GM19099 (cell line): ENCODE results near the gene SLC35F3.

Source experiments
- POLR2A ChIP-seq: IDR thresholded peaks from 3 replicates; pipeline ENCODE4 v1.6.1; 2011; ENCODE audit warnings: low read depth; ENCODE audit not compliant: insufficient read length; ENCODE audit errors: extremely low read depth

The SLC35F3 gene

GRCh38 chr1:233897325-233898162 lies 6.9 kb upstream of the SLC35F3 start:
- TF ChIP-seq POLR2A, result no peak

- TF ChIP-seq POLR2A, result no peak
These were observed 3.0 kb upstream of the SLC35F3 start for GRCh38 chr1:233901495-233901894.

- no peak for TF ChIP-seq POLR2A
These were observed 1.1 kb downstream of the SLC35F3 start for GRCh38 chr1:233905416-233906051.

- no peak for TF ChIP-seq POLR2A
These were observed 2.7 kb downstream of the SLC35F3 start for GRCh38 chr1:233907151-233907550.

- no peak for TF ChIP-seq POLR2A
These were observed 3.6 kb downstream of the SLC35F3 start for GRCh38 chr1:233908092-233908491.

DNA sequence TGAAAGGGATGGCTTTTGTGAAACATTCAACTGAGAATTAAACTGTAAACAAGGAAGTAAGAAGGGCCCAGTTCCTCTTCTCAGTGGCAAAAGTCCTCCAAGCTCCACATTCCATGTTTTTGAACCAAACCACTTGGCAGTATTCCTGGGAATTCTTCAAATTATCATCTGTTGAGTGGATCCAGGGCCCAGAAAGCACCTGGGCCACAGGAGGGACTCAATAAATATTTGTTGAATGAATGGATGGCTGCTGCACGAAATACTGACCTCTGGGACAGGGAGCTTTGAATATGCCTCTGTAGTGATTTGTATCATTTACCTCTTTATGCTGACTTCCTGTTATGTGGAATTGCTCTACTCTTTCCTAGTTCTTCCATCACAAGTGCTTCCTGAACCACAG lies 4.7 kb downstream of the SLC35F3 start:
- TF ChIP-seq POLR2A, result no peak

DNA sequence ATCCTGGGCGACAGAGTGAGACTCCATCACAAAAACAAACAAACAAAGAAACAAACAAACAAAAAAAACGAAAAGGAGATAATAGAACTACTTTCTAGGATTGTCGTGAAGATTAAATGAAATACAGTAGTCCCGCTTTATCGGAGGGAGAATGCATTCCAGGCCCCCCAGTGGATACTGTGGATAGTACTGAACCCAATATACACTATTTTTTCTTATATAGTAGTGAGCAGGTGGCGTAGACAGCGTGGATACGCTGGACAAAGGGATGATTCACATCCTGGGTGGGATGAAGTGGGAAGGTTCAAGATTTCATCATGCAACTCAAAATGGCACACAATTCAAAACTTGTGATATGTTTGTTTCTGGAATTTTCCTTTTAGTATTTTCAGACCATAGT lies 8.0 kb downstream of the SLC35F3 start:
- TF ChIP-seq POLR2A, result no peak

- no peak for TF ChIP-seq POLR2A
These were observed 8.4 kb downstream of the SLC35F3 start for GRCh38 chr1:233912909-233913308.

GRCh38 chr1:233916706-233917105 lies 12.2 kb downstream of the SLC35F3 start:
- no peak for TF ChIP-seq POLR2A

- TF ChIP-seq POLR2A, result no peak
These were observed 15.3 kb downstream of the SLC35F3 start for GRCh38 chr1:233919786-233920185.

- no peak for TF ChIP-seq POLR2A
These were observed 23.6 kb downstream of the SLC35F3 start for GRCh38 chr1:233928123-233928522.

DNA sequence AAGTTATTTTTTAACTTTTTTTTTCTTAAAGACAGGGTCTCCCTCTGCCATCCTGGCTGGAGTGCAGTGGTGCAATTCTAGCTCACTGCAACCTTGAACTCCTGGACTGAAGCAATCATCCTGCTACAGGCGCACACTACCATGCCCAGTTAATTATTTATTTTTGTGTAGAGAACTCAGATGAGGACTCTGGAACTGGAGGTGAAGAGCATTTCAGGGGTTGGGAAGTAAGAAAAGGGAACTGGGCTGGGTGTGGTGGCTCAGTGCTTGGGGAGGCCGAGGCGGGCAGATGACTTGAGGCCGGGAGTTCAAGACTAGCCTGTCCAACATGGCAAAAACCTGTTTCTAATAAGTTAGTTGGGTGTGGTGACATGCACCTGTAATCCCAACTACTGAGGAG lies 28.9 kb downstream of the SLC35F3 start:
- no peak for TF ChIP-seq POLR2A

DNA sequence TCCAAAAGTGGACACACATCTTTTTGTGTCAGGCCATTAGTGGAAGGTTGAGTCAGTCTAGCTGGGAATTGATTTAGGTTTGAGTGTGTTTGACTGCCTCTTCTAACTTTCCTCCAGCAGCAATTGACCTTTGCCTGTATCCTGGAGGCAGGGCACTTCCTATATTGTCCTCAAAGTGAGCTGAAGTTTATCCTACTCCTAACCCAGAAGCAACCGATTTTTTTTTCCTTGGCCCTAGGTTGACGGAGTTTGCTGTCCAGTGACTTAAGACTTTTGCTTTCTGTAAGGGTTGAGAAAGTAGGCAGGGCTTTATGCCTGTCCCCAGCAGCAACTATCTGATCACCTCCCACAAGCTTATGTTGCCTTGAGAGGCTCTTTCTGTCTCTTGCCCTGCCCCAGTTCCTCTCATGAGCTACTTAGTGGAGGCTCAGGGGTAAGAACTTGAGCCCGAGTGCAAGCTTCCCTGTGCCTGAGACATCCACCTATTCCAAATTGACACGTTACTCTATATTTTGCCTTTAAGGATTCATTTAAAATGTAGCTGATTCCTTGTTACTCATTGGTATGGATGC lies 30.9 kb downstream of the SLC35F3 start:
- no peak for TF ChIP-seq POLR2A

GRCh38 chr1:233936422-233936821 lies 31.9 kb downstream of the SLC35F3 start:
- no peak for TF ChIP-seq POLR2A

- no peak for TF ChIP-seq POLR2A
These were observed 32.4 kb downstream of the SLC35F3 start for GRCh38 chr1:233936842-233937241.

DNA sequence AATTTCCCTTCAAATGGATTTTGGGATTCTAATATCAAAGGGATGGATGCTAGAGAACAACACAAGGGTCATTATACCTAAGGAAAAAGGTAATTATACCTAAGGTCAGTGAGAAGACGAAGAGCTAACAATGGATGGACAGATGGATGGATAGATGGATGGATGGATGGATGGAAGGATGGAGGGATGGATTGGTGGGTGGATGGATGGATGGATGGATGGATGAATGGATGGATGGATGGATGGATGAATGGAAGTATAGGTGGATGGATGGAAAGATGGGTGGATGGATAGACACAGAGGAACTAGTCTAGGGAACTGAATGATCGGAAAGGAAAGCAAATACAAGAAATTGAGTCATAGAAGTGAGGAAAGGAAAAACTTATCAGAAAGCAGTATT lies 34.0 kb downstream of the SLC35F3 start:
- TF ChIP-seq POLR2A, result no peak
